GM18870 (cell line): Measurements from ENCODE around the gene RPS6KA2.

ENCODE experiments used
- ATAC-seq: cut with Tn5 transposase; IDR thresholded peaks from one replicate; pipeline ENCODE4 v1.9.1; 2021; ENCODE audit warnings: moderate library complexity; ENCODE audit not compliant: unreplicated experiment

The RPS6KA2 gene

GRCh38 chr6:166616261-166617238 is 10.5 kb downstream of the RPS6KA2 start:
- no peak for ATAC-seq

- ATAC-seq: no peak
Measured at GRCh38 chr6:166615059-166615770, 11.8 kb downstream of the RPS6KA2 start.

GRCh38 chr6:166614589-166614988 is 12.5 kb downstream of the RPS6KA2 start:
- no peak for ATAC-seq

GRCh38 chr6:166614171-166614583 is 12.9 kb downstream of the RPS6KA2 start:
- no peak for ATAC-seq

- no peak for ATAC-seq
Measured at GRCh38 chr6:166613027-166613426, 14.0 kb downstream of the RPS6KA2 start.

- ATAC-seq: no peak
Measured at GRCh38 chr6:166612471-166612881, 14.6 kb downstream of the RPS6KA2 start.

GRCh38 chr6:166611631-166612030 is 15.4 kb downstream of the RPS6KA2 start:
- ATAC-seq: no peak

- ATAC-seq: no peak
Measured at GRCh38 chr6:166610069-166610468, 17.0 kb downstream of the RPS6KA2 start.

- ATAC-seq: no peak
Measured at GRCh38 chr6:166608774-166609173, 18.3 kb downstream of the RPS6KA2 start.

GRCh38 chr6:166605752-166606151 is 21.3 kb downstream of the RPS6KA2 start:
- no peak for ATAC-seq

- no peak for ATAC-seq
Measured at GRCh38 chr6:166604911-166605310, 22.1 kb downstream of the RPS6KA2 start.

GRCh38 chr6:166604328-166604727 is 22.7 kb downstream of the RPS6KA2 start:
- ATAC-seq: no peak

GRCh38 chr6:166603043-166603690 is 23.9 kb downstream of the RPS6KA2 start:
- no peak for ATAC-seq

GRCh38 chr6:166601956-166602355 is 25.1 kb downstream of the RPS6KA2 start:
- no peak for ATAC-seq

GRCh38 chr6:166600931-166601330 is 26.1 kb downstream of the RPS6KA2 start:
- ATAC-seq: no peak

- no peak for ATAC-seq
Measured at GRCh38 chr6:166599205-166599604, 27.8 kb downstream of the RPS6KA2 start.

- no peak for ATAC-seq
Measured at GRCh38 chr6:166598441-166599138, 28.5 kb downstream of the RPS6KA2 start.

GRCh38 chr6:166597711-166598440 is 29.2 kb downstream of the RPS6KA2 start:
- no peak for ATAC-seq

- no peak for ATAC-seq
Measured at GRCh38 chr6:166596776-166597507, 30.1 kb downstream of the RPS6KA2 start.
